Measurements from ENCODE around the gene KDM8.
A peak's percentile ranks its signal among the peaks of the same experiment; 100 is the strongest.

Gene KDM8

DNA sequence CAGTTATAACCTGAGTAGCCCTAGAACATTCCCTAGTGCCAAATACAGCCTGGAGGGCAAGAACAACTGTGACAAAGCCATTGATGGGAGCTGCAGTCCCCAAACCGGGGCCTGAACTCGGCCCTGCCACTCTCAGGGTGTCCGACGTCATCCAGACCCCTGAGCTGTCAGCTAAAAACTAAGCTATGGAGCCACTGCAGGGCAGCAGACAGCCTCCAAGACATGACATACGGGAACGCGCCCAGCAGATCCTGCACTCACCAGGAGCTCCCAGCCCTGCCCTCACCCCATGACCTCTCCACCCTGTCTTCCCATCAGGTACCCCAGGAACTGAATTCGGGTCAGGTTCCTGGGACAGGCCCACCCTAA lies 28.4 kb downstream of the KDM8 start:
- no peak for DNase-seq

- DNase-seq = no peak
Measured at GRCh38 chr16:27232061-27232900, 29.0 kb downstream of the KDM8 start.

- DNase-seq = no peak
Measured at GRCh38 chr16:27232901-27233625, 29.7 kb downstream of the KDM8 start.

DNA sequence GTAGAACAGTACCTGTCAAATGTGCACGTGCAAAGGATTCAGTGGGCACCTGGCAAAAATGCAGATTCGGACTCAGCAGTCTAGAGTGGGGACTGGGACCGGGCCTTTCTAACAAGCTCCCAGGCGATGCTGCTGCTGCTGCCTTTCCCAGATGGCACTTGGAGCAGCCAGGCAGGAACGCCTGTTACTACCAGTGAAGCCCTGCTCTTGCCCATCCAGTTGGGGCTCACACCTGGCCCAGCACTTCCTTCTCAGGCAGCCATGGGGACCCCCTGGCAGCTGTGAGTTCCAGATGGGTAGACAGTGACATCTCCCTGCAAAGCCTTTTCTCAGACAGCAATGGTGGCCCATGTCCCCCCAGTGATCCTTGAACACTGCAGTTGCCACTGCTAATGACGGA lies 30.4 kb downstream of the KDM8 start:
- DNase-seq = no peak

- DNase-seq = no peak
Measured at GRCh38 chr16:27234171-27234570, 30.8 kb downstream of the KDM8 start.

DNA sequence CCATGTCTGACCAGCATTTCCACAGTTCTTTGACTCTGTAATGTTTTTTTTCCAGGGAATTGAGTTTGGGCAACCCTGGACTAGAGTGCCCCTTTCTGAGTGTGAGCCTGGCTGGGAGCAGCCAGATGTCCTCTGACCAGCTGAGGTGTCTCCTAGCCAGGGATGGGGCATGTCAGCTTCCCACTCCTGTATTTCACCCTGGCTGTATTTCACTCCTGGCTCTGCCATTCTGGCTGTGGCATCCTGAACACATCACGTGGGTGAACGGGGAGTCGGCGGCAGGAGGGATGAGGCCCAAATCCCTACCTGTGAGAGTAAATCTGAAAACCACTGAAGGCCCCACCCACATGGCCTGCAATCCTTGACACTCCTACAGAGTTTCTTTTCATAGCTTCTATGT lies 31.3 kb downstream of the KDM8 start:
- no peak for DNase-seq

GRCh38 chr16:27235055-27235937 lies 32.0 kb downstream of the KDM8 start:
- peak; percentile 92 for DNase-seq

GRCh38 chr16:27235938-27236245 lies 32.6 kb downstream of the KDM8 start:
- DNase-seq = no peak

- no peak for DNase-seq
Measured at GRCh38 chr16:27236635-27237218, 33.4 kb downstream of the KDM8 start.

DNA sequence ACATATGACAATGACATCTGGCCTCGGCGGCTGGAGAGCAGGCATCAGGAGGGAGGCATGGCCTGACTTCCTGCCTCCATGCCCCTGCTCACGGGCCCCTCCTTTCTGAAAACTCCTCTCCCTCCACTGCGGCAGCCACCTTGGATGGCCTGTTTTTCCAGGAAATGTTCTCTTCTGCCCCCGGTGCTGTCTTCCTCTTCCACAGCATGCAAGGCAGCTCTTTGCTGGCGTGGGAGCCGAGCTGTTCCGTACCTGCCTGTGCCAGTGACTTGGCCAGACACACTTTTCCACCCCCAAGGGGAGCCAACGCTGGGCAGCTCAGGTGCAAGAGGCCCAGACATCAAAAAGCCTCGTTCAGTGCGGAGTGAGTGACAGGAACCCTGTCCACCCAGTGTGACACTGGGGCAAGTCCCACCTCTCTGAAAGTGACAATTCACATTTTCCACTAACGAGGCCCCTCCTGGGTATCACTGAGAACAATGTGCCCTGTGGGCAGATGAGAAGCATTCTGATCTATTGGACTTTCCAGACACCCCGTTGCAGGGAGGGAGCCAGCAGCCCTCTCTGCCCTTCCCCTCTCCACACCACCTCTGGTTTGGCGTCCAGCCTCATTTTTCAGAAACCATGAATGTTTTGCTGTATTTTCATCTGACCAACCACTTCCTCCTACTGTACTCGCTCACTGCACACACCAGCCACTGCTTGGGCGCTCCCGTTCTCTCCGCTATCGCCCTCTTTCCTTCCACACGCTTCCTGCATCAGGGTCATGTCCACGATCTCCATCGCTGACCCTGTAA lies 34.1 kb downstream of the KDM8 start:
- DNase-seq = peak; percentile 6

- DNase-seq = no peak
Measured at GRCh38 chr16:27238016-27238587, 34.8 kb downstream of the KDM8 start.

GRCh38 chr16:27238591-27238990 lies 35.3 kb downstream of the KDM8 start:
- no peak for DNase-seq

GRCh38 chr16:27239026-27239425 lies 35.7 kb downstream of the KDM8 start:
- DNase-seq = no peak

DNA sequence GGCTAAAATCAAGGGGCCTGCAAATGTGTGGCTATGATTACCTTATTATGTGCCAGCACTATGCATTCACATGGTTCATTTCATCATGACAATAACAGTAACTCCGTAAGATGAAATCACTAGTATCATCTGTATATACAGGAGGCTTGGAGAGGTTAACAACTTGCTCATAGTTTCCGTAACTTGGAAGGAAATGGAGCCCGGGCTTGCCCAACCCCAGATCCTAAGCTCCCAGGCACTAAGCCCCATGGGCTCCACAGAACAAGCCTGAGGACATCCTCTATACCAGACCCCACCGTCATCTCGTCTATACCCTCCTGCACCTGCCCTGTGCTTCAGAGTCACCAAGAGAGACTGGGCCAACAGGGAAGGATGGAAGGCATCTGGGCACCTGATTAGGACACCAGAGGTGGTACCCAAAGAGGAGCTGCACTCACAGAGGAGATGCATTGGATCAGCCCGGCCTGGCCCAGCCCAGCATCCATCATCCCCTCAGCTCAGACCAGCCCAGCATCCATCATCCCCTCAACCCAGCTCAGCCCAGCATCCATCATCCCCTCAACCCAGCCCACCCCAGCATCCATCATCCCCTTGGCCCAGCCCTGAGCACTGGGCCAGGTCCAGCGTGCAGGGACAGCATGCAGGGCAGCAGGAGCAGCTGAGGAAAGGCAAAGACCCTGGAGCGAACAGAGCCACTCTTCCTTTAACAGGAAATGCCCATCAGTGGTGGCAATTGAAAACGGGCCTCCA lies 36.8 kb downstream of the KDM8 start:
- no peak for DNase-seq

DNA sequence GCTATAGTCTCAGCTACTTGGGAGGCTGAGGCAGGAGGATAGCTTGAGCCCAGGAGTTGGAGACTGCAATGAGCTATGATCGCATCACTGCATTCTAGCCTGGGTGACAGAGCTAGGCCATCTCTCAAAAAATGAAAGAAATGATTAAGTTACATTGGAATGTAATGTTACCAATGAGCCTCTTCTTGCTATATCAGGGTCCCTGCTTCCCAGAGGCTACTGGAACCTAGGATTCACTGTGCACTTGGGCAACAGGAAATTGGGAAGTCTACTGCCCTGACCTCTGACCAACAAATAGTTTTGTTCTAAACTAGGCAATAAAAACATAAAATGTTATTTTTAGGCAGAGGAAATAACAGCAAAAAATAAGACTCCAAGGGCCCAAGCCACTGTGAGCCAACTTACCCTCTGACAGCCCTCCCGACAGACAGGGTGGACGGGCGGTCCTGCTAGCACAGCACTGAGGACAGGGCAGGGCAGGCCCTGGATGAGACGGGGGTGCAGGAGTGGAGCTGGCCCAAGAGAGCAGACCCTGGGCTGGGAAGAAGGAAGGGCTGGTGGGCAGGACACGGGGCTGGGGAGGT lies 37.7 kb downstream of the KDM8 start:
- DNase-seq = peak; percentile 92

GRCh38 chr16:27241658-27242057 lies 38.3 kb downstream of the KDM8 start:
- peak; percentile 25 for DNase-seq

- DNase-seq = no peak
Measured at GRCh38 chr16:27242398-27242797, 39.1 kb downstream of the KDM8 start.

DNA sequence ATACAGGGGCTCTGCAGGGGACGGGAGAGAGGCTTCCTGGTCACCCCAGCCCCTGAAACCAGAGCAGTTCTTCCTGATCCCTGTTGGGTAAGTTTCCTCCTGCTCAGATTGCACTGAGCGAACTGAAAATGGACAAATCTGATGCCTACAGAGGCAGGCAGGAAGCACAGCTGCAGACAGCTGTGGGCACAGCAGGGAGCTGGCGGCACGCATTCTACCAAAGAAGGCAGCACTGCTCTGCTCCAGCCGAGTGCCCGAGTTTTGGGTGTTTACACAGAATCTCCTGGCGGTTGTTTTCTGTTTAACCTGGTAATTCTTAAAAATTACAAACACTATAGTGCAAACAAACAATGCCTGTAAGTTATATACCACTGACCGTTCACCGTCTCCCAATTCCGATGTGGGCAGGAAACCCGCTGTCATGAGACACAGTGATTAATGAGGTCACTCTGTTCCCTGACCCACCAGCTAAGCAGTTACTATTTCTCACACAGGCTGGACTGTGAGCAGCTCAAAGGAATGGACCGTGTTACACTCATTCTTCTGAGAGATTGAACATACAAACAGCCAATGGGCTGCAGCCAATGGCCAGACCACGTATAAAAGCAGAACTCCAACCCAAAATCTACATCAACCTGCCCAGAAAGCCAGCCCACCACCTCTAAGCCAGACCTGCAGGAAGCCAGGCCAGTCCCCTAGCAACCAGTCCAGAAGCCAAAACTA lies 39.7 kb downstream of the KDM8 start:
- peak; percentile 88 for DNase-seq

GRCh38 chr16:27243725-27244362 lies 40.5 kb downstream of the KDM8 start:
- DNase-seq = no peak

- DNase-seq = no peak
Measured at GRCh38 chr16:27244363-27244755, 41.0 kb downstream of the KDM8 start.

All from EL (cell line).